ENCODE results near the gene SMARCC2.

DNA sequence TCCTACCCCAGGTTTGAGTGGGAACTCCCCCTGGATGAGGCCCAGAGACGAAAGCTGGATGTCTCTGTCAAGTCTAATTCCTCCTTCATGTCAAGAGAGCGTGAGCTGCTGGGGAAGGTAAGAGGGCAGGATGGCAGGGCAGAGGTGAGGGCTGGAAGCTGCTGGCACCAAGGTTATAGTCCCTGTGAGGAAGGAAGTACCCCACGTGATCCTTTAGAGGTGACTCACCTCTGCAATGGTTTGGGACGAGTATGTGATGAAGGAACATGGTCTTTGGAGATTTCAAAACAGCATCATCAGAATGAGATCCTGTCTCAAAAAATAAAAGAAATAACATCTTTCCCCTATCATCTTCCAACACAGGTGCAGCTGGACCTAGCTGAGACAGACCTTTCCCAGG, 46.1 kb downstream of the SMARCC2 start:
- no peak for TF ChIP-seq CTCF (IDR thresholded peaks at IDR 0.05; ENCODE audit: low read depth, low read length)
- no peak for TF ChIP-seq EZH2phosphoT487 (IDR thresholded peaks at IDR 0.05; ENCODE audit: low read depth)
